ENCODE data around the gene CTNNBL1. TPM values are rescaled to one million over a fixed set of nuclear protein-coding genes. Genes with fewer than 3 reads are reported as not detected.

Gene CTNNBL1, protein sequence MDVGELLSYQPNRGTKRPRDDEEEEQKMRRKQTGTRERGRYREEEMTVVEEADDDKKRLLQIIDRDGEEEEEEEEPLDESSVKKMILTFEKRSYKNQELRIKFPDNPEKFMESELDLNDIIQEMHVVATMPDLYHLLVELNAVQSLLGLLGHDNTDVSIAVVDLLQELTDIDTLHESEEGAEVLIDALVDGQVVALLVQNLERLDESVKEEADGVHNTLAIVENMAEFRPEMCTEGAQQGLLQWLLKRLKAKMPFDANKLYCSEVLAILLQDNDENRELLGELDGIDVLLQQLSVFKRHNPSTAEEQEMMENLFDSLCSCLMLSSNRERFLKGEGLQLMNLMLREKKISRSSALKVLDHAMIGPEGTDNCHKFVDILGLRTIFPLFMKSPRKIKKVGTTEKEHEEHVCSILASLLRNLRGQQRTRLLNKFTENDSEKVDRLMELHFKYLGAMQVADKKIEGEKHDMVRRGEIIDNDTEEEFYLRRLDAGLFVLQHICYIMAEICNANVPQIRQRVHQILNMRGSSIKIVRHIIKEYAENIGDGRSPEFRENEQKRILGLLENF
- total RNA-seq = 10 to 100 TPM; 66.4 to 75.4 TPM

- peak; percentile 98 for DNase-seq
- Mint-ChIP-seq H3K27ac (peak within 1 kb of the TSS; percentile 86), H3K27me3 (ENCODE audit: low read depth) (peaks cover 13% of the 10 kb centered on the region), H3K9me3 (no peaks in the 10 kb centered on the region), H3K4me3 (peak within 1 kb of the TSS; percentile 98), H3K36me3 (ENCODE audit: low read depth) (peaks cover 6% of the 10 kb centered on the region), H3K4me1 (ENCODE audit: low read depth) (peaks cover 26% of the 10 kb centered on the region)
- intact Hi-C loops (cut with micrococcal nuclease) = loop anchor here (1.0 to 2.0 kb wide), 4 partner anchors 51 to 778 kb away; partner anchors contain the start of genes MROH8, RALGAPB, RPN2 and RPRD1B
- CTCF ChIA-PET = no interaction called here
These were observed at the start of gene CTNNBL1 for GRCh38 chr20:37693635-37694626. CTNNBL1 (plus strand) TSS chr20:37694030; CDS start chr20:37694123, 93 bp downstream.

DNA sequence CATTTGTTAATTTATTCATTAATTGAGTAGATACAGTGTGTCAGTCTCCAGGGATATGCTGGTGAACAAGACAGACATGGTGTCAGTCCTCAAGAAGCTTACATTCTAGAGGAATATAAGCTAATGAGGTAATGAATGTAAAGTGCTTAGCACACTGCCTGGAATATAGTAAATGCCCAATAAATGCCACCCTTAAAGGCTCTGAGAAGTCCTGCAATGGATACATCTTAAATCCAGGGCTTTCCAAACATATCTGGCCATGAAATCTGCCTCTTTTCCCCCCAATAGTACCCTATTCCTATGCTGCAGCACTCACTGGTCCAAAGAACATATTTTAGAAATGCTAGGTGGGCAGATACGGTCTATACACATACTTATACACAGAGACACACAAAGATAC lies 49.2 kb upstream of the CTNNBL1 start:
- intact Hi-C loops (cut with micrococcal nuclease) = no loop called here
- Mint-ChIP-seq H3K27me3 (ENCODE audit: low read depth) (peaks cover 49% of the 10 kb centered on the region), H3K4me1 (ENCODE audit: low read depth) (peaks cover 2% of the 10 kb centered on the region), H3K36me3 (ENCODE audit: low read depth) (no peaks in the 10 kb centered on the region), H3K27ac (no peak overlapping the region), H3K9me3 (no peaks in the 10 kb centered on the region), H3K4me3 (no peak overlapping the region)
- CTCF ChIA-PET = interaction anchor here (1.7 kb wide), 1 partner anchor 577 kb away, joined by 4 read pairs; no protein-coding TSS in a partner anchor
- no peak for DNase-seq

DNA sequence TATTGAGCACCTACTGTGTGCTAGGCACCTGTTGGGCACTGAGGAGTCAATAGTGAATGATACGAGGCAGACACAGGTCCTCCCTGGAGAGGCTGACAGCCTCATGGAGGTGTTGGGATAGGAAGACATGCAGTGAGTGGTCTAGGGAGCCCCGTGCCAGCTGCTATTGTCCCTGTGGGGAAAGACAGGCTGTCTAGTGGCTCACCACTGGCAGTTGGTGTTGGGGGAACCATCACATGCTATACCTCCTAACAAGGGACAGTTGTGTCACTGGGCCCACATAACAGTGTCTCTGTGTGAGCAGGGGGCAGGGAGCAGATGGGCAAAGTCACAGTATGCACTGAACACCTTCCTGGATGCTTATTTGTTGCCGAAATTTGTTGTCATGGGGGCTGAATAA lies 45.9 kb upstream of the CTNNBL1 start:
- Mint-ChIP-seq H3K27ac (no peak overlapping the region), H3K4me3 (no peak overlapping the region), H3K4me1 (ENCODE audit: low read depth) (peaks cover 2% of the 10 kb centered on the region), H3K9me3 (no peaks in the 10 kb centered on the region), H3K27me3 (ENCODE audit: low read depth) (peaks cover 33% of the 10 kb centered on the region), H3K36me3 (ENCODE audit: low read depth) (no peaks in the 10 kb centered on the region)
- DNase-seq = no peak
- CTCF ChIA-PET = no interaction called here
- intact Hi-C loops (cut with micrococcal nuclease) = no loop called here

DNA sequence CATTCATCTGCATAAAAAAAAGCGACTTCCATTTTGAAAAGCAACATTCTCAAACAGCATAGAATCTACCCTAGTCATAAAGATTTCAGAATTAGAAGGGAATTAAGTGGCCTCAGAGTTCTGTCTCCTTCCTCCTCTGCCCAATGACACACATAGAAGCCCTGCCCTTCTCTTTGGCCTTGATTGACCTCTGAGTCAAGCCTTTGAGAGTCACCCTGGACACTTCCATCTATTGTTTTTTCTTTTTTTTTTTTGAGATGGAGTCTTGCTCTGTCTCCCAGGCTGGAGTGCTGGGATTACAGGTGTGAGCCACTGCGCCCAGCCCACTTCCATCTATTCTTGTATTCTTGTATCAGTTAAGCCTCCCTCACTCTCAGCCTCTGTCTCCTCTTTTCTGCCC lies 44.8 kb upstream of the CTNNBL1 start:
- no peaks in the 10 kb centered on the region for H3K4me1 Mint-ChIP-seq (ENCODE audit: low read depth)
- no peak for DNase-seq
- H3K27ac Mint-ChIP-seq = no peak overlapping the region
- CTCF ChIA-PET = no interaction called here
- intact Hi-C loops (cut with micrococcal nuclease) = no loop called here
- no peaks in the 10 kb centered on the region for H3K36me3 Mint-ChIP-seq (ENCODE audit: low read depth)
- H3K4me3 Mint-ChIP-seq = no peak overlapping the region
- H3K9me3 Mint-ChIP-seq = no peaks in the 10 kb centered on the region
- peaks cover 30% of the 10 kb centered on the region for H3K27me3 Mint-ChIP-seq (ENCODE audit: low read depth)

DNA sequence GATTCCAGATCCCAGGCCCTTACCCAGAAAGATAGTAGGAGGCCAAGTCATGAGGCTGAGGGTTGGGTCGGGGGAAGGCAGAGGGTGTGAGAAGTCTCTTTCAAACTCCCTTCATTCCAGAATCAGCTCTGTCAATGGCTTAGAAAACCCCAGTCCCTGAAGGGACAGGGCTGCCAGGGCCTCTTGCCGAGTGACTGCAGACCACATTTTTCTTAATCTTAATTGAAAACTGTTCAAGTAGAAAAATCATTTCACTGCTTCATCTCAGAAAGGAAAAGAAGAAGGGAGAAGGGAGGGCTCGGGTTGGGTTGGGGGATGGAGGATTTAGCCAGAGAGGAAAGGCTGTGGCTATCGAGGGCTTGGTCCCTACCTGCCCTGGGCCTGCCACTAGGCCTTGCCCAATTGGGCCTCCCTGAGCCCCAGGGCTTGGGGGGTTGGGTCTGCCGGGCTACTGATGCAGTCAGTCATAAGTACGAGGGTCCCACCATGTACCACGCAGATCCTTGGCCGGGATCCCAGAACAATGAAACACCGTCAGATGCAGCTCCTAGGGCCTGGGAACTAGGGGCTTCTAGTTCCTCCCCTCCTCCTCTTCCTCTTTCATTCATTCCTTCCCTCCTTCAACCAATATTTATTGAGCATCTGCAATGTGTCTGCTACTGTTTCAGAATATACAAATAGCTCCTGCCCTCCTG lies 44.0 kb upstream of the CTNNBL1 start:
- intact Hi-C loops (cut with micrococcal nuclease) = loop anchor here (5.0 kb wide), 2 partner anchors 247 to 572 kb away; no protein-coding TSS in a partner anchor
- DNase-seq = no peak
- Mint-ChIP-seq H3K9me3 (no peaks in the 10 kb centered on the region), H3K27ac (no peak overlapping the region), H3K4me3 (no peak overlapping the region), H3K27me3 (ENCODE audit: low read depth) (peaks cover 27% of the 10 kb centered on the region), H3K4me1 (ENCODE audit: low read depth) (no peaks in the 10 kb centered on the region), H3K36me3 (ENCODE audit: low read depth) (no peaks in the 10 kb centered on the region)
- CTCF ChIA-PET = no interaction called here

DNA sequence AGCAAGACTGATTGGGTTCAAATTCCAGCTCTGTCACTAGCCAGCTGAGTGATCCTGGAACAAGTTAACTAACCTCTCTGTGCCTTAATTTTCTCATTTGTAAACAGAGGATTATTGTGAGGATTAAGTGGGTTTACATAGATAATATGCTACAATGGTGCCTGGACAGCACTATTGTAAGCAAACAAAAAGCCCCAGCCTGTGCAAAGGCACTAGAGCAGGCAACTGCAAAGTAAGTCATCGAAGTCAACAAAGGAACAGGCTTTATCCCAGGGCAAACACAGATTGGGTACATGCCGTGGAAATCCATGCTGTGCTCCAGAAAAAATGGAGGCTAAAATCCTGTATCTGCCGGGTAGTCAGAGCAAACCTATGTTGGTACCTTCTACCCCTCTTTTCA lies 43.2 kb upstream of the CTNNBL1 start:
- Mint-ChIP-seq H3K36me3 (ENCODE audit: low read depth) (no peaks in the 10 kb centered on the region), H3K27ac (no peak overlapping the region), H3K4me1 (ENCODE audit: low read depth) (no peaks in the 10 kb centered on the region), H3K27me3 (ENCODE audit: low read depth) (peaks cover 22% of the 10 kb centered on the region), H3K4me3 (no peak overlapping the region), H3K9me3 (no peaks in the 10 kb centered on the region)
- intact Hi-C loops (cut with micrococcal nuclease) = loop anchor here (5.0 kb wide), 2 partner anchors 247 to 572 kb away; no protein-coding TSS in a partner anchor
- DNase-seq = no peak
- CTCF ChIA-PET = no interaction called here

GRCh38 chr20:37651932-37652331 lies 41.9 kb upstream of the CTNNBL1 start:
- Mint-ChIP-seq H3K9me3 (no peaks in the 10 kb centered on the region), H3K4me3 (no peak overlapping the region), H3K27ac (no peak overlapping the region), H3K27me3 (ENCODE audit: low read depth) (peaks cover 22% of the 10 kb centered on the region), H3K4me1 (ENCODE audit: low read depth) (no peaks in the 10 kb centered on the region), H3K36me3 (ENCODE audit: low read depth) (no peaks in the 10 kb centered on the region)
- CTCF ChIA-PET = no interaction called here
- intact Hi-C loops (cut with micrococcal nuclease) = loop anchor here (1.0 to 5.0 kb wide), 3 partner anchors 245 to 570 kb away; no protein-coding TSS in a partner anchor
- DNase-seq = peak; percentile 48

- Mint-ChIP-seq H3K9me3 (no peaks in the 10 kb centered on the region), H3K27me3 (ENCODE audit: low read depth) (peaks cover 2% of the 10 kb centered on the region)
These were observed 36.9 kb upstream of the CTNNBL1 start for GRCh38 chr20:37656945-37657344.

GRCh38 chr20:37657924-37658804 lies 35.7 kb upstream of the CTNNBL1 start:
- H3K27me3 Mint-ChIP-seq (ENCODE audit: low read depth) = peaks cover 2% of the 10 kb centered on the region
- no peak for DNase-seq
- H3K4me1 Mint-ChIP-seq (ENCODE audit: low read depth) = no peaks in the 10 kb centered on the region
- no peak overlapping the region for H3K4me3 Mint-ChIP-seq
- CTCF ChIA-PET = interaction anchor here (1.3 to 1.7 kb wide), 2 partner anchors 94 to 563 kb away, joined by 3 to 5 read pairs; no protein-coding TSS in a partner anchor
- intact Hi-C loops (cut with micrococcal nuclease) = no loop called here
- H3K27ac Mint-ChIP-seq = no peak overlapping the region
- no peaks in the 10 kb centered on the region for H3K9me3 Mint-ChIP-seq
- H3K36me3 Mint-ChIP-seq (ENCODE audit: low read depth) = no peaks in the 10 kb centered on the region

More at GRCh38 chr20:37656945-37657344, 36.9 kb upstream of the CTNNBL1 start:
- intact Hi-C loops (cut with micrococcal nuclease) = no loop called here
- no peak overlapping the region for H3K4me3 Mint-ChIP-seq
- no peak for DNase-seq
- no peak overlapping the region for H3K27ac Mint-ChIP-seq
- no peaks in the 10 kb centered on the region for H3K4me1 Mint-ChIP-seq (ENCODE audit: low read depth)
- CTCF ChIA-PET = no interaction called here
- H3K36me3 Mint-ChIP-seq (ENCODE audit: low read depth) = no peaks in the 10 kb centered on the region

GRCh38 chr20:37661519-37661918 lies 32.3 kb upstream of the CTNNBL1 start:
- DNase-seq = no peak
- no peak overlapping the region for H3K27ac Mint-ChIP-seq
- peaks cover 5% of the 10 kb centered on the region for H3K27me3 Mint-ChIP-seq (ENCODE audit: low read depth)
- no peaks in the 10 kb centered on the region for H3K4me1 Mint-ChIP-seq (ENCODE audit: low read depth)
- intact Hi-C loops (cut with micrococcal nuclease) = no loop called here
- no peaks in the 10 kb centered on the region for H3K36me3 Mint-ChIP-seq (ENCODE audit: low read depth)
- CTCF ChIA-PET = no interaction called here
- peaks cover 5% of the 10 kb centered on the region for H3K9me3 Mint-ChIP-seq
- H3K4me3 Mint-ChIP-seq = no peak overlapping the region

DNA sequence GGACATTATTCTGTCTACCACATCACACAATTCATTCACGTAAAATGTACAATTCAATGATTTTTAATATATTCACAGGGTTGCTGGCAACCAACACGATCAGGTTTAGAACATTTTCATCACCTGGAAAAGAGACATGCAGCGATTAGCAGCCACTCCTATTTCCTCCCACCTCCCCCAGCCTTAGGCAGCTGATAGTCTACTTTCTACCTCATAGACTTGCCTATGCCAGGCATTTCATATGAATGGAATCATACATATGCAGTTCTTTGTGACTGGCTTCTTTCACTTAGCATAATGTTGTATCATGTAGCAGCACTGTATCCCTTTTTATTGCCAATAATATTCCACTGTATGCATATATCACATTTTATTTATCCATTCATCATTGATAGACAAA lies 31.5 kb upstream of the CTNNBL1 start:
- Mint-ChIP-seq H3K36me3 (ENCODE audit: low read depth) (no peaks in the 10 kb centered on the region), H3K4me1 (ENCODE audit: low read depth) (no peaks in the 10 kb centered on the region), H3K27ac (no peak overlapping the region), H3K27me3 (ENCODE audit: low read depth) (peaks cover 5% of the 10 kb centered on the region), H3K9me3 (peaks cover 5% of the 10 kb centered on the region), H3K4me3 (no peak overlapping the region)
- CTCF ChIA-PET = no interaction called here
- no peak for DNase-seq
- intact Hi-C loops (cut with micrococcal nuclease) = no loop called here

All from activated naive CD4-positive, alpha-beta T cell treated with anti-CD3 and anti-CD28 coated beads for 36 hours (primary cell).